Right hindlimb (tissue), 1 donor: Measurements from ENCODE around the gene LHB.
A peak's percentile ranks its signal among the peaks of the same experiment; 100 is the strongest.

Source experiments
- DNase-seq: peaks from one replicate; pipeline ENCODE4 v3.0.0-alpha.2; 2018

LHB gene

DNA sequence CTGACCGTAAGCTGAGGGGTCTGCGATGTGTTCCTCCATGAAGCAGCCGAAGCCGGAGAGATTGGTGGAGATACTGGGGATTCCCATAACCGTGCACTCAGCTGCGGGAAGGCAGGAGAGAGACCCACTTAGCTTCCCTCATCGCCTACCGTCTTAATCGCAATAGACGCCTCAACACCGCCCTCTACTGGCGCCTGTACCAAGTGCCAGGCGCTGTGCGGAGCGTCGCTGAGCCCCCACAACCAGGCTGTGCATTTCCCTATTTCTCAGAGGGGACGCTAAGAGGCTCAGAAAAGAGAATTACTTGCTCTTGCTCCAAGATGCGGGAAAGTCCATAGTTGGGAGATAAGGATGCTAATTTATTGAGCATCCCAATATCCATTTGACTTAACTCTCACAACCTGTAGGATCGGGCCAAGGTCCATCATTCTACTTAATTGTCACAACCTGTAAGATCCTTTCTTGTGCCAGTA is 45.9 kb downstream of the LHB start:
- peak; percentile 81 for DNase-seq

- no peak for DNase-seq
Measured at GRCh38 chr19:48970139-48970766, 46.6 kb downstream of the LHB start.

- no peak for DNase-seq
Measured at GRCh38 chr19:48969276-48970138, 47.4 kb downstream of the LHB start.

DNA sequence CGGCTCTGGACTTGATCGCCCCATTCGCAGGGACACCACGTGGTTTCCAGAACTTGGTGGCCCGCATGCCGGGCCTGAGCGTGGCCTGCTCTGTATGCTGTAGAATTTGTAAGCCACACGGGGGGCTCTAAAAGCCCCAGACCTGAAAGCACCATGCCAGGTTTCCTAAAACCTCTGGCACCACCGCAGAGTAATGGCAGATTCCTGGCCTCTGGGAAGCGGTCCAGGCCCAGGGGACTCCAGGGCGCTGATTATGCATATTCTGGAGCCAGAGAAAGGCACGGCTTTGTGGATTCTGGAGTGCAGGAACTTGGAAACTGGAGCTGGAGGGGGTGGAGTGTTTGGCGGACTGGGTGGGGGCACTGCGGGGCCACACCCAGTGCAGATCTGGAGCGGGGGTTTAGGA is 48.1 kb downstream of the LHB start:
- no peak for DNase-seq

- no peak for DNase-seq
Measured at GRCh38 chr19:48968179-48968661, 48.7 kb downstream of the LHB start.

DNA sequence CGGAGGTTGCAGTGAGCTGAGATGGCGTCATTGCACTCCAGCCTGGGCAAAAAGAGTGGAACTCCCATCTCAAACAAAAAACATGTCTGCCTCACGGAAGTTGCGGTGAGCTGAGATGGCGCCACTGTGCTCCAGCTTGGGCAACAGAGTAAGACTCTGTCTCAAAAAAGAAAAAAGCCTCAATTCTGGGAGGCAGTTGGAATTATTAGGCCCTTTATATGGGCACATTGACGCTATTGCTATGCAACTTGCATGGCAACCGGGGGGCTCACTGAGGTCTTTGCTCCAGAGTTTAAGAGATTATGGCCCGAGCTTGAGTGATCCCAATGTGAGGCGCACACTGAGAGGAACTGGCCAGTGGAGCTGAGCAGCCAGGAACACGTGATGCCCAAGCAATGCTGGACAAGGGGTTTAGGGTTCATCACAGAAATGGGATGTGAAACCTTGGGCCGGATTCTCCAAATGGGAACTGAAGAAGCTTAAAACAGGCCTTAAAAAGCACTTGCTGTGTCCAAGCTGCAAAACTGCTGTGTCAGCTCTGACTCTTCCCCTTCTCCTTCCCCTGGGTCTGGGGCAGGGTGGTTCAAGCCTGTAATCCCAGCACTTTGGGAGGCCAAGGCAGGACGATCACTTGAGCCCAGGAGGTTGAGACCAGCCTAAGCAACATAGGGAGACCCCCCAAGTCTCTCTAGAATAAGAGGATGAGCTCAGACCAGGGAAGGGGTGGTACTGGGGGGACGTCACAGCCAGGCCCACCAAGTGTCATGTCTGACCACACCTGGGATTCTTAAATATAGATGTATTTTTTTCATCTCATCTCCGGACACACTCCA is 49.3 kb downstream of the LHB start:
- no peak for DNase-seq

DNA sequence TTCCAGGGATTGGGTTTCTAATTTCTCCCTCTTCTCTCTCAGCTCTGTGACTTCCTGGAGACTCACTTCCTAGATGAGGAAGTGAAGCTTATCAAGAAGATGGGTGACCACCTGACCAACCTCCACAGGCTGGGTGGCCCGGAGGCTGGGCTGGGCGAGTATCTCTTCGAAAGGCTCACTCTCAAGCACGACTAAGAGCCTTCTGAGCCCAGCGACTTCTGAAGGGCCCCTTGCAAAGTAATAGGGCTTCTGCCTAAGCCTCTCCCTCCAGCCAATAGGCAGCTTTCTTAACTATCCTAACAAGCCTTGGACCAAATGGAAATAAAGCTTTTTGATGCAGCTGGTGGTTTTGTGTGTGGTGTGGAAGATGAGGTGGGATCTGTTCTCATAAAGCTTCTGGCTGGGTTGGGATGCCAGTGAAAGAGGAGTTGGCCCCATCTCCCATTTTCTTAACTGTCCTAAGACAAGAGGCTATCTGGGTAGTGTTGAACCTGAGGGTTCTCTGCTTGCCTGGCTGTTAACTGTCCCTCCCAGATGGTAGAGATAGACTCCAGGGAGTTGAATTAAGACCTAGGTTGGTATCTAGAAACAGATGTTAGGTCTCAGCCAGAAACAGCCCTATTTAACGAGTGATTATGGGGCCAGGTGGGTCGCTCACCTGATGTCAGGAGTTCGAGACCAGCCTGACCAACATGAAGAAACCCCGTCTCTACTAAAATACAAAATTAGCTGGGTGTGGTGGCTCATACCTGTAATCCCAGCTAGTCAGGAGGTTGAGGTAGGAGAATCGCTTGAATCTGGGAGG is 50.1 kb downstream of the LHB start:
- DNase-seq = no peak
